WTC11 (cell line): ENCODE measurements around the gene S100PBP. TPM values are rescaled to one million over a fixed set of nuclear protein-coding genes. Genes with fewer than 3 reads are reported as not detected.

ENCODE experiments used
- CREB1 ChIP-seq: sonication (generic); formaldehyde crosslinking; IDR thresholded peaks from 2 replicates; pipeline ENCODE4 v1.8.0; 2023; ENCODE audit warnings: mild to moderate bottlenecking, missing genetic modification reagents
- GABPB1 ChIP-seq: sonication (generic); formaldehyde crosslinking; IDR thresholded peaks from 2 replicates; pipeline ENCODE4 v1.8.1; 2023; ENCODE audit warnings: mild to moderate bottlenecking, missing genetic modification reagents
- IRF2 ChIP-seq: sonication (generic); formaldehyde crosslinking; IDR thresholded peaks from 2 replicates; pipeline ENCODE4 v1.8.0; 2022; ENCODE audit warnings: low read depth, missing genetic modification reagents, borderline replicate concordance
- MYBL2 ChIP-seq: sonication (generic); formaldehyde crosslinking; IDR thresholded peaks from 2 replicates; pipeline ENCODE4 v1.8.1; 2023; ENCODE audit warnings: mild to moderate bottlenecking, moderate library complexity, missing genetic modification reagents
- RORB ChIP-seq: fragments of 250-450 bp; sonication (Bioruptor Pico); IDR thresholded peaks from 2 replicates; pipeline ENCODE4 v1.9.0; 2021; ENCODE audit warnings: mild to moderate bottlenecking
- SMAD4 ChIP-seq: sonication (generic); formaldehyde crosslinking; IDR thresholded peaks from 2 replicates; pipeline ENCODE4 v1.8.0; 2022; ENCODE audit warnings: mild to moderate bottlenecking, missing genetic modification reagents
- TEAD1 ChIP-seq: sonication (generic); formaldehyde crosslinking; IDR thresholded peaks from 2 replicates; pipeline ENCODE4 v1.8.0; 2022; ENCODE audit warnings: mild to moderate bottlenecking, missing genetic modification reagents
- TEAD4 ChIP-seq: sonication (generic); formaldehyde crosslinking; IDR thresholded peaks from 2 replicates; pipeline ENCODE4 v1.8.0; 2022; ENCODE audit warnings: mild to moderate bottlenecking, missing genetic modification reagents
- ZNF219 ChIP-seq: sonication (generic); formaldehyde crosslinking; IDR thresholded peaks from 2 replicates; pipeline ENCODE4 v1.8.0; 2023; ENCODE audit warnings: missing genetic modification reagents, mild to moderate bottlenecking, borderline replicate concordance
- ZNF263 ChIP-seq: sonication (generic); formaldehyde crosslinking; IDR thresholded peaks from 2 replicates; pipeline ENCODE4 v1.8.1; 2022; ENCODE audit warnings: low read depth, mild to moderate bottlenecking, moderate library complexity, missing genetic modification reagents
- ZNF317 ChIP-seq: sonication (generic); formaldehyde crosslinking; IDR thresholded peaks from 2 replicates; pipeline ENCODE4 v1.8.1; 2023; ENCODE audit warnings: low read depth, mild to moderate bottlenecking, moderate library complexity, missing genetic modification reagents, borderline replicate concordance
- ZNF416 ChIP-seq: fragments of 250-450 bp; sonication (Bioruptor Pico); IDR thresholded peaks from 2 replicates; pipeline ENCODE4 v1.9.0; 2021; ENCODE audit warnings: mild to moderate bottlenecking, inconsistent platforms
- ZNF671 ChIP-seq: fragments of 250-450 bp; sonication (Bioruptor Pico); IDR thresholded peaks from 2 replicates; pipeline ENCODE4 v1.8.0; 2021; ENCODE audit warnings: mild to moderate bottlenecking
- total RNA-seq: library from RNA; stranded (reverse); gene quantifications from 3 replicates; pipeline ENCODE4 v1.2.3, GENCODE V29; 2021
- TF ChIP-seq, protein P1 (sequence below): sonication (generic); formaldehyde crosslinking; IDR thresholded peaks from 2 replicates; pipeline ENCODE4 v1.8.0; 2022; ENCODE audit warnings: mild to moderate bottlenecking, missing genetic modification reagents
- TF ChIP-seq, protein P2 (sequence below): sonication (generic); formaldehyde crosslinking; IDR thresholded peaks from 2 replicates; pipeline ENCODE4 v1.8.1; 2023; ENCODE audit warnings: mild to moderate bottlenecking, moderate library complexity, missing genetic modification reagents
- TF ChIP-seq, protein P3 (sequence below): sonication (generic); formaldehyde crosslinking; conservative IDR thresholded peaks from 2 replicates; pipeline ENCODE4 v1.8.1; 2022; ENCODE audit warnings: mild to moderate bottlenecking, missing genetic modification reagents
- TF ChIP-seq, protein P4 (sequence below): sonication (generic); formaldehyde crosslinking; IDR thresholded peaks from 2 replicates; pipeline ENCODE4 v1.8.0; 2022; ENCODE audit warnings: mild to moderate bottlenecking, missing genetic modification reagents
- TF ChIP-seq, protein P5 (sequence below): fragments of 250-450 bp; sonication (Bioruptor Pico); IDR thresholded peaks from 2 replicates; pipeline ENCODE4 v1.8.0; 2021; ENCODE audit warnings: mild to moderate bottlenecking
- TF ChIP-seq, protein P6 (sequence below): fragments of 250-450 bp; sonication (Bioruptor Pico); IDR thresholded peaks from 2 replicates; pipeline ENCODE4 v1.9.0; 2021; ENCODE audit warnings: mild to moderate bottlenecking, borderline replicate concordance
- TF ChIP-seq, protein P7 (sequence below): fragments of 250-450 bp; sonication (Bioruptor Pico); conservative IDR thresholded peaks from 2 replicates; pipeline ENCODE4 v1.9.0; 2021; ENCODE audit warnings: mild to moderate bottlenecking
- TF ChIP-seq, protein P8 (sequence below): sonication (generic); formaldehyde crosslinking; IDR thresholded peaks from 2 replicates; pipeline ENCODE4 v1.8.1; 2023; ENCODE audit warnings: mild to moderate bottlenecking, missing genetic modification reagents, moderate library complexity

Gene S100PBP
- total RNA-seq, 1 experiment from 2014 or later: 62.9 TPM

DNA sequence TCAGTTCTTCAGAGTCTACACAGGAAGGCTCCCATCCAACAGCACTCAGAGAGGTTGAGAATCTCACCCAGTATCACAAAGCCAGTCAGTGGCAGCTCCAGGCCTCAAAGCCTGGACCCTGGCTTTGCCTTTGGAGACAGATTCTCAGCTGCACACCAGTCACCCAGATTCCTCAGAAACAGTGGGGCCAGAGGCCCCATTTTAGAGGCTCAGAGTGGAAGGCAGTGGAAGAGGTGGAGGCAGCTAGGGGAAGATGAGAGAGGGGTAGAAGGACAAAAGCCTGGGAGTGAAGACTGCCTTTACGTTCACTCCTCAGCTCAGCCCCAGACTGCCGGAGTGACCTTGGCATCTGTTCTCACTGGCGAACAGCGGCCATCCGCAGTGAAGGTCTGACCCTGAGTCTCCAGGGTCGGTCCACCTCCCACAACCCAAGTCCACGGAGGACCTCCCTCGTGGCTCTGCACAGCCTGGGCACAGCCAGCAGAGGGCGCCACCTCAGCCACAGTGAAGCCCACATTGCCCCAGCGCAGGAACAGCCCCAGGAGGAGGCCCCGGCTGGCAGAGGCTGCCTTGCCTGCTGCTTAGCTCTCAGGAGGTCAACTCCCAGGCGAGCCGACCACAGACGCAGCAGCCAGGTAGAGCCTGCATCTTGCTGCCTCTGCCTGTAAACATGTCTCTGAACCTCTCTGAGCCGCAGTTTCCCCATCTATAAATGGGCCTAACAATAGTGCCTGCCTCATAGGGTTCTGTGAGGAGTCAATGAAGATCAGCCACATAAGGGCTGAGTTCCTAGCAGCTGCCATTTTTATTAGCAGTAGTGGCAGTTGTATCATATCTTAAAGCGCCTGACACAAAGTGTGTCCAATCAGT, 59.1 kb downstream of the S100PBP start (continued):
- TF ChIP-seq, protein P1, sequence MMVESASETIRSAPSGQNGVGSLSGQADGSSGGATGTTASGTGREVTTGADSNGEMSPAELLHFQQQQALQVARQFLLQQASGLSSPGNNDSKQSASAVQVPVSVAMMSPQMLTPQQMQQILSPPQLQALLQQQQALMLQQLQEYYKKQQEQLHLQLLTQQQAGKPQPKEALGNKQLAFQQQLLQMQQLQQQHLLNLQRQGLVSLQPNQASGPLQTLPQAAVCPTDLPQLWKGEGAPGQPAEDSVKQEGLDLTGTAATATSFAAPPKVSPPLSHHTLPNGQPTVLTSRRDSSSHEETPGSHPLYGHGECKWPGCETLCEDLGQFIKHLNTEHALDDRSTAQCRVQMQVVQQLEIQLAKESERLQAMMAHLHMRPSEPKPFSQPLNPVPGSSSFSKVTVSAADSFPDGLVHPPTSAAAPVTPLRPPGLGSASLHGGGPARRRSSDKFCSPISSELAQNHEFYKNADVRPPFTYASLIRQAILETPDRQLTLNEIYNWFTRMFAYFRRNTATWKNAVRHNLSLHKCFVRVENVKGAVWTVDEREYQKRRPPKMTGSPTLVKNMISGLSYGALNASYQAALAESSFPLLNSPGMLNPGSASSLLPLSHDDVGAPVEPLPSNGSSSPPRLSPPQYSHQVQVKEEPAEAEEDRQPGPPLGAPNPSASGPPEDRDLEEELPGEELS (CRISPR knock-in tag): no peak
- no peak for TF ChIP-seq SMAD4 (CRISPR knock-in tag)
- no peak for TF ChIP-seq TEAD4 (CRISPR knock-in tag)
- TF ChIP-seq, protein P2, sequence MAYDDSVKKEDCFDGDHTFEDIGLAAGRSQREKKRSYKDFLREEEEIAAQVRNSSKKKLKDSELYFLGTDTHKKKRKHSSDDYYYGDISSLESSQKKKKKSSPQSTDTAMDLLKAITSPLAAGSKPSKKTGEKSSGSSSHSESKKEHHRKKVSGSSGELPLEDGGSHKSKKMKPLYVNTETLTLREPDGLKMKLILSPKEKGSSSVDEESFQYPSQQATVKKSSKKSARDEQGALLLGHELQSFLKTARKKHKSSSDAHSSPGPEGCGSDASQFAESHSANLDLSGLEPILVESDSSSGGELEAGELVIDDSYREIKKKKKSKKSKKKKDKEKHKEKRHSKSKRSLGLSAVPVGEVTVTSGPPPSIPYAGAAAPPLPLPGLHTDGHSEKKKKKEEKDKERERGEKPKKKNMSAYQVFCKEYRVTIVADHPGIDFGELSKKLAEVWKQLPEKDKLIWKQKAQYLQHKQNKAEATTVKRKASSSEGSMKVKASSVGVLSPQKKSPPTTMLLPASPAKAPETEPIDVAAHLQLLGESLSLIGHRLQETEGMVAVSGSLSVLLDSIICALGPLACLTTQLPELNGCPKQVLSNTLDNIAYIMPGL (CRISPR knock-in tag): peak; percentile 53; the same call in 1 of the 2 replicates
- no peak for TF ChIP-seq CREB1 (CRISPR knock-in tag)
- no peak for TF ChIP-seq ZNF263
- TF ChIP-seq, protein P3, sequence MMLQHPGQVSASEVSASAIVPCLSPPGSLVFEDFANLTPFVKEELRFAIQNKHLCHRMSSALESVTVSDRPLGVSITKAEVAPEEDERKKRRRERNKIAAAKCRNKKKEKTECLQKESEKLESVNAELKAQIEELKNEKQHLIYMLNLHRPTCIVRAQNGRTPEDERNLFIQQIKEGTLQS: no peak
- TF ChIP-seq, protein P4, sequence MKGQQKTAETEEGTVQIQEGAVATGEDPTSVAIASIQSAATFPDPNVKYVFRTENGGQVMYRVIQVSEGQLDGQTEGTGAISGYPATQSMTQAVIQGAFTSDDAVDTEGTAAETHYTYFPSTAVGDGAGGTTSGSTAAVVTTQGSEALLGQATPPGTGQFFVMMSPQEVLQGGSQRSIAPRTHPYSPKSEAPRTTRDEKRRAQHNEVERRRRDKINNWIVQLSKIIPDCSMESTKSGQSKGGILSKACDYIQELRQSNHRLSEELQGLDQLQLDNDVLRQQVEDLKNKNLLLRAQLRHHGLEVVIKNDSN (CRISPR knock-in tag): no peak
- no peak for TF ChIP-seq RORB (CRISPR knock-in tag)
- TF ChIP-seq TEAD1 (CRISPR knock-in tag): peak; percentile 20; the same call in 1 of the 2 replicates
- TF ChIP-seq, protein P5, sequence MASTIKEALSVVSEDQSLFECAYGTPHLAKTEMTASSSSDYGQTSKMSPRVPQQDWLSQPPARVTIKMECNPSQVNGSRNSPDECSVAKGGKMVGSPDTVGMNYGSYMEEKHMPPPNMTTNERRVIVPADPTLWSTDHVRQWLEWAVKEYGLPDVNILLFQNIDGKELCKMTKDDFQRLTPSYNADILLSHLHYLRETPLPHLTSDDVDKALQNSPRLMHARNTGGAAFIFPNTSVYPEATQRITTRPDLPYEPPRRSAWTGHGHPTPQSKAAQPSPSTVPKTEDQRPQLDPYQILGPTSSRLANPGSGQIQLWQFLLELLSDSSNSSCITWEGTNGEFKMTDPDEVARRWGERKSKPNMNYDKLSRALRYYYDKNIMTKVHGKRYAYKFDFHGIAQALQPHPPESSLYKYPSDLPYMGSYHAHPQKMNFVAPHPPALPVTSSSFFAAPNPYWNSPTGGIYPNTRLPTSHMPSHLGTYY (CRISPR knock-in tag): no peak
- no peak for TF ChIP-seq IRF2 (CRISPR knock-in tag)
- TF ChIP-seq, protein P6, sequence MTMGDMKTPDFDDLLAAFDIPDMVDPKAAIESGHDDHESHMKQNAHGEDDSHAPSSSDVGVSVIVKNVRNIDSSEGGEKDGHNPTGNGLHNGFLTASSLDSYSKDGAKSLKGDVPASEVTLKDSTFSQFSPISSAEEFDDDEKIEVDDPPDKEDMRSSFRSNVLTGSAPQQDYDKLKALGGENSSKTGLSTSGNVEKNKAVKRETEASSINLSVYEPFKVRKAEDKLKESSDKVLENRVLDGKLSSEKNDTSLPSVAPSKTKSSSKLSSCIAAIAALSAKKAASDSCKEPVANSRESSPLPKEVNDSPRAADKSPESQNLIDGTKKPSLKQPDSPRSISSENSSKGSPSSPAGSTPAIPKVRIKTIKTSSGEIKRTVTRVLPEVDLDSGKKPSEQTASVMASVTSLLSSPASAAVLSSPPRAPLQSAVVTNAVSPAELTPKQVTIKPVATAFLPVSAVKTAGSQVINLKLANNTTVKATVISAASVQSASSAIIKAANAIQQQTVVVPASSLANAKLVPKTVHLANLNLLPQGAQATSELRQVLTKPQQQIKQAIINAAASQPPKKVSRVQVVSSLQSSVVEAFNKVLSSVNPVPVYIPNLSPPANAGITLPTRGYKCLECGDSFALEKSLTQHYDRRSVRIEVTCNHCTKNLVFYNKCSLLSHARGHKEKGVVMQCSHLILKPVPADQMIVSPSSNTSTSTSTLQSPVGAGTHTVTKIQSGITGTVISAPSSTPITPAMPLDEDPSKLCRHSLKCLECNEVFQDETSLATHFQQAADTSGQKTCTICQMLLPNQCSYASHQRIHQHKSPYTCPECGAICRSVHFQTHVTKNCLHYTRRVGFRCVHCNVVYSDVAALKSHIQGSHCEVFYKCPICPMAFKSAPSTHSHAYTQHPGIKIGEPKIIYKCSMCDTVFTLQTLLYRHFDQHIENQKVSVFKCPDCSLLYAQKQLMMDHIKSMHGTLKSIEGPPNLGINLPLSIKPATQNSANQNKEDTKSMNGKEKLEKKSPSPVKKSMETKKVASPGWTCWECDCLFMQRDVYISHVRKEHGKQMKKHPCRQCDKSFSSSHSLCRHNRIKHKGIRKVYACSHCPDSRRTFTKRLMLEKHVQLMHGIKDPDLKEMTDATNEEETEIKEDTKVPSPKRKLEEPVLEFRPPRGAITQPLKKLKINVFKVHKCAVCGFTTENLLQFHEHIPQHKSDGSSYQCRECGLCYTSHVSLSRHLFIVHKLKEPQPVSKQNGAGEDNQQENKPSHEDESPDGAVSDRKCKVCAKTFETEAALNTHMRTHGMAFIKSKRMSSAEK (CRISPR knock-in tag): no peak
- TF ChIP-seq GABPB1 (CRISPR knock-in tag): no peak
- TF ChIP-seq, protein P7, sequence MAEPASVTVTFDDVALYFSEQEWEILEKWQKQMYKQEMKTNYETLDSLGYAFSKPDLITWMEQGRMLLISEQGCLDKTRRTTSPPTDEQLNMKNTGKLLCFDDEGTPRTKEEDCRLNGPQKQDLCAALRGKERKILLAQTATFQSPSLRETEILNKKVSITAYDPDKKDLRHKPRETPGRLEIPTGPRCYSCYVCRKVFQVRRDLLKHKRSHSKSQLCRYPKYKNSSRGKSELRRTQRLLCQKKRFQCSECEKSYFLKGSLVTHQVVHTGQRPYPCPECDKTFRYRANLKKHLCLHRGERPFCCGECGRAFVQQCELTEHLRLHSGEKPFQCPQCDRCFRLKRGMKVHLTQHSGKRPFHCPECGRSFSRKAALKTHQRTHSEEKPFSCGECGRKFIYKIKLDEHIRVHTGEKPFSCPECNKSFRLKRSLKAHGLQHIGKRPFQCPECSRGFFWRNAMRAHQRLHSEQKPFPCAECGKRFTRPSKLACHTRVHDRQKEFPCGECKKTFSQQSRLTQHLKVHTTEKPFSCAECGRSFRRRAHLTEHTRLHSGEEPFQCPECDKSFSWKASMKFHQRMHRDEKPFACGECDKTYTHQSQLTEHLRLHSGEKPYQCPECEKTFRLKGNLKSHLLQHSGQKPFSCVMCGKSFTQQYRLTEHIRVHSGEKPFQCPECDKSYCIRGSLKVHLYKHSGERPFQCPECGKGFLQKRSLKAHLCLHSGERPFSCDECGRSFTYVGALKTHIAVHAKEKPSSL: no peak
- TF ChIP-seq, protein P8, sequence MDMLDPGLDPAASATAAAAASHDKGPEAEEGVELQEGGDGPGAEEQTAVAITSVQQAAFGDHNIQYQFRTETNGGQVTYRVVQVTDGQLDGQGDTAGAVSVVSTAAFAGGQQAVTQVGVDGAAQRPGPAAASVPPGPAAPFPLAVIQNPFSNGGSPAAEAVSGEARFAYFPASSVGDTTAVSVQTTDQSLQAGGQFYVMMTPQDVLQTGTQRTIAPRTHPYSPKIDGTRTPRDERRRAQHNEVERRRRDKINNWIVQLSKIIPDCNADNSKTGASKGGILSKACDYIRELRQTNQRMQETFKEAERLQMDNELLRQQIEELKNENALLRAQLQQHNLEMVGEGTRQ: no peak
- no peak for TF ChIP-seq MYBL2
- no peak for TF ChIP-seq ZNF416 (CRISPR knock-in tag)
- no peak for TF ChIP-seq ZNF317 (CRISPR knock-in tag)
- no peak for TF ChIP-seq ZNF671 (CRISPR knock-in tag)
- no peak for TF ChIP-seq ZNF219 (CRISPR knock-in tag)
